ENCODE results near the gene POLR2M. TPM values are rescaled to one million over a fixed set of nuclear protein-coding genes. Genes with fewer than 3 reads are reported as not detected.

POLR2M gene
- total RNA-seq, 2 experiments from 2014 or later, result 66.5 to 70.4 TPM

GRCh38 chr15:57735431-57735830 is 28.9 kb downstream of the POLR2M start:
- no peak for ATAC-seq
- Mint-ChIP-seq H3K27me3 (no peaks in the 10 kb centered on the region), H3K36me3 (no peaks in the 10 kb centered on the region), H3K4me1 (peaks cover 4% of the 10 kb centered on the region), H3K27ac (no peak overlapping the region), H3K4me3 (no peak overlapping the region), H3K9me3 (ENCODE audit: low read depth) (peaks cover 2% of the 10 kb centered on the region)
- CTCF ChIA-PET, result interaction anchor here (1.3 to 1.5 kb wide), 2 partner anchors 11 to 14 kb away, joined by 3 read pairs; no protein-coding TSS in a partner anchor
- no peak for DNase-seq

- no peak for DNase-seq
- H3K4me1 Mint-ChIP-seq, result peaks cover 4% of the 10 kb centered on the region
- ATAC-seq, result no peak
- H3K27ac Mint-ChIP-seq, result no peak overlapping the region
- no peak overlapping the region for H3K4me3 Mint-ChIP-seq
- no peaks in the 10 kb centered on the region for H3K27me3 Mint-ChIP-seq
- no peaks in the 10 kb centered on the region for H3K36me3 Mint-ChIP-seq
- peaks cover 2% of the 10 kb centered on the region for H3K9me3 Mint-ChIP-seq (ENCODE audit: low read depth)
- CTCF ChIA-PET, result interaction anchor here (1.3 to 1.5 kb wide), 2 partner anchors 12 to 14 kb away, joined by 3 read pairs; no protein-coding TSS in a partner anchor
Measured at GRCh38 chr15:57735891-57736290, 29.4 kb downstream of the POLR2M start.

DNA sequence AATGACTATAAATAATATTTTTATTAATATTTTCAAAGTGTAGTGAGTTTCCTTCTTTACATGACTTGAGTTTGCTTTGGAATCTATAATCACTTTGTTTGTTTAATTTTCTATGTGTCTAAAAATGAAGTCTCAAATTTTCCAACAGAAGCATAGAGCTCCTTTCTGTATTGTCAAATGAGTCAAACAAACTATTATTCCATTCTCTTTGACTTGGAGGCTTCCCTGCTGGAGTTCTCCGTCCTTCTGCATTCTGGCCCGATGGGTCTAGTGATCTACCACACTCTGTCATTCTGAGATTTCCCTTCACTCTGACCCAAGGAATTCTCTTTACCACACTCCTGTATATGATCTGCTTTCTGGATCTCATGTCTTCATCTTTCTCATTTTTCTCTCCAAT is 30.1 kb downstream of the POLR2M start:
- DNase-seq (no peak), ATAC-seq (no peak)
- CTCF ChIA-PET, result interaction anchor here (1.5 to 1.9 kb wide), 2 partner anchors 10 to 15 kb away, joined by 3 to 5 read pairs; no protein-coding TSS in a partner anchor
- H3K27me3 Mint-ChIP-seq, result no peaks in the 10 kb centered on the region
- no peak overlapping the region for H3K4me3 Mint-ChIP-seq
- H3K4me1 Mint-ChIP-seq, result peaks cover 4% of the 10 kb centered on the region
- no peaks in the 10 kb centered on the region for H3K36me3 Mint-ChIP-seq
- H3K9me3 Mint-ChIP-seq (ENCODE audit: low read depth), result peaks cover 2% of the 10 kb centered on the region
- H3K27ac Mint-ChIP-seq, result no peak overlapping the region

DNA sequence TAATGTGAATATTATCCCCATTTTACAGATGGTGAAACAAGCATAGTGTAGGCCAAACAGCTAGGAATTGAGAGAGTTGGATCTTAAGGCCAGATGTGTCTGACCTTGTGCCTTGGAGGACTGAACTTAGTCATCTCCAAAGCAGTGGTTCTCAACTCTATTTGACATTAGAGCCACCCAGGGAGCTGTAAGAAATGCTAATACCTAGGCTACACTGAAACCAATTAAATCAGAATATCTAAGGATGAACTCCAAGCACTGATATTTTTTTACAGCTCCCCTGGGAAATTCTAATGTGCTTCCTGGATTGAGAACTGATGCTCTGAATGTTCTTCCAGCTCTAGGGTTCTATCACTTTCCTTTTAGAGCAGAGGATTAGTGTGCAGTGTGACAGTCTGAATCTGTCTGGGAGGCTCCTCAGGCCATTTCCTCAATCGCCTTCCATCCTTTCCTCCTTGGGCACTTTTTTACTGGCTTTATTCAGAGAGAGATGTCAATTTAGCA is 32.3 kb downstream of the POLR2M start:
- no peaks in the 10 kb centered on the region for H3K4me1 Mint-ChIP-seq
- no peak overlapping the region for H3K4me3 Mint-ChIP-seq
- DNase-seq (no peak), ATAC-seq (no peak)
- peaks cover 2% of the 10 kb centered on the region for H3K9me3 Mint-ChIP-seq (ENCODE audit: low read depth)
- H3K27me3 Mint-ChIP-seq, result no peaks in the 10 kb centered on the region
- CTCF ChIA-PET, result interaction anchor here (1.6 kb wide), 1 partner anchor 11 kb away, joined by 5 read pairs; no protein-coding TSS in a partner anchor
- no peaks in the 10 kb centered on the region for H3K36me3 Mint-ChIP-seq
- no peak overlapping the region for H3K27ac Mint-ChIP-seq

DNA sequence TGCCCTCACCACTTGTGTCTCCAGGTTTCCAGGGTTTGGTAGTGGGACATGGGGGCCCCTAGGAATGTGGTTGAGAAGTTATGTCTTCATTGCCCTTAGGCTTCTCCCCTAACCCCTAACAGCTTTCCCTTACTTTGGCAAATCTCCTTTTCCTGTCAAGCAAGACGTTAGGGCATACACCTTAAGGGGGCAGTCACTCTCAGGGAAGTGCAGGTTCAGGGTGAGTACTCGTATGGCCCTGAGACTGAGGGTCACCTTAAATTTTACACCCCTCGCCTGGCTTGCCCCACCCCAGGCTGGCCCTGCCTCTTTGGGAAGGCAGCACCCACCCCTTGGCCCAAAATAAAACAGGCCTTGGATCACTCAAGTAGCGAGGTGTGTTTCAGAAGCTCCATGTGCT is 33.5 kb downstream of the POLR2M start:
- no peaks in the 10 kb centered on the region for H3K27me3 Mint-ChIP-seq
- DNase-seq, result no peak
- H3K9me3 Mint-ChIP-seq (ENCODE audit: low read depth), result peaks cover 2% of the 10 kb centered on the region
- no peak overlapping the region for H3K27ac Mint-ChIP-seq
- no peaks in the 10 kb centered on the region for H3K36me3 Mint-ChIP-seq
- ATAC-seq, result no peak
- CTCF ChIA-PET, result interaction anchor here (0.9 to 1.6 kb wide), 2 partner anchors 10 to 129 kb away, joined by 4 to 5 read pairs; no protein-coding TSS in a partner anchor
- H3K4me1 Mint-ChIP-seq, result no peaks in the 10 kb centered on the region
- no peak overlapping the region for H3K4me3 Mint-ChIP-seq

DNA sequence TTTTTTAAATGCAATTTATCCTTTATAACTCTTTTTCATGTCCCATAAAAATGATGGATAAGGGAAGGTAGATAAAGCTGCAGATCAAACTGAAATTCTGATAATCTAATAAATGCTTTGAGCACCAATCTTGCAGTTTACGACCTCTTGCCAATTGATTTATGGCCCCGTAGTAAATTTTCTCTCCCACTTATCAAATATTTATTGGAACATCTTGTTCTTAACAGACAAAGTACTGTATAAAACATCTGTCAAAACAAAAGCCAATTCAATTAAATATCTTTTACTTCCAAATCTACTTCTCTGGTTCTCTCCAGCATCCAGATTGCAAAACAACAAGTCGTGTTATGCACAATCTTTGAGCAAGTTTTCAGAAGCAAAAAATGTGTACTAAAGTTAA is 34.6 kb downstream of the POLR2M start:
- CTCF ChIA-PET, result no interaction called here
- DNase-seq (no peak), ATAC-seq (no peak)
- H3K4me1 Mint-ChIP-seq, result no peaks in the 10 kb centered on the region
- no peaks in the 10 kb centered on the region for H3K36me3 Mint-ChIP-seq
- H3K27ac Mint-ChIP-seq, result no peak overlapping the region
- no peak overlapping the region for H3K4me3 Mint-ChIP-seq
- H3K9me3 Mint-ChIP-seq (ENCODE audit: low read depth), result peaks cover 2% of the 10 kb centered on the region
- no peaks in the 10 kb centered on the region for H3K27me3 Mint-ChIP-seq

- H3K27ac Mint-ChIP-seq, result no peak overlapping the region
- CTCF ChIA-PET, result interaction anchor here (0.7 to 2.1 kb wide), 6 partner anchors 8 to 328 kb away, joined by 3 to 7 read pairs (median 4); no protein-coding TSS in a partner anchor
- no peaks in the 10 kb centered on the region for H3K4me1 Mint-ChIP-seq
- H3K4me3 Mint-ChIP-seq, result no peak overlapping the region
- no peak for DNase-seq
- H3K36me3 Mint-ChIP-seq, result no peaks in the 10 kb centered on the region
- H3K27me3 Mint-ChIP-seq, result no peaks in the 10 kb centered on the region
- no peak for ATAC-seq
- H3K9me3 Mint-ChIP-seq (ENCODE audit: low read depth), result no peaks in the 10 kb centered on the region
Measured at GRCh38 chr15:57743424-57743823, 36.9 kb downstream of the POLR2M start.

DNA sequence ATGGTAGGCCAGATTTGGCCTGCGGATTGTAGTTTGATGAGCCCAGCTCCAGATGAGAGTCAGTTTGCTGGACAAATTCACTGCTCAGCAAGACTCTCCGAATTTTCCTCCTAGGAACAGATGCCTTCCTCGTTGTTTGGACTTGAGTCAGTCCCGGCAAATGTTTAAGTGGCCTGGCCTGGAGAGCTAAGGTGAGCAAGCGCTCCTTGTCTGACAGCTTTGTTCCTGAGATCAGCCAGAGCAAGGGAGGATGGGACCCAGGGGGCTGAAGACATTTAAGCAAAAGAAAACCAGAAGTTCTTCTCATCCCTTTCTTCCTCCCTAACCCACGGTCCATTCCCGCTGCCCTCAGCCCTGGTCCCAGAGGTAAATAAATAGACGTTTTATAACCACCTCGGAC is 40.3 kb downstream of the POLR2M start:
- Mint-ChIP-seq H3K4me3 (no peak overlapping the region), H3K27ac (no peak overlapping the region), H3K27me3 (peaks cover 2% of the 10 kb centered on the region), H3K9me3 (ENCODE audit: low read depth) (no peaks in the 10 kb centered on the region), H3K4me1 (no peaks in the 10 kb centered on the region), H3K36me3 (no peaks in the 10 kb centered on the region)
- CTCF ChIA-PET, result interaction anchor here (1.0 to 2.0 kb wide), 4 partner anchors 9 to 114 kb away, joined by 4 to 6 read pairs (median 4); no protein-coding TSS in a partner anchor
- no peak for DNase-seq
- no peak for ATAC-seq

GRCh38 chr15:57747206-57747896 is 40.8 kb downstream of the POLR2M start:
- CTCF ChIA-PET, result interaction anchor here (1.1 to 2.0 kb wide), 3 partner anchors 10 to 114 kb away, joined by 3 to 5 read pairs (median 4); no protein-coding TSS in a partner anchor
- ATAC-seq, result no peak
- Mint-ChIP-seq H3K4me1 (no peaks in the 10 kb centered on the region), H3K36me3 (no peaks in the 10 kb centered on the region), H3K27ac (no peak overlapping the region), H3K4me3 (no peak overlapping the region), H3K27me3 (peaks cover 2% of the 10 kb centered on the region), H3K9me3 (ENCODE audit: low read depth) (no peaks in the 10 kb centered on the region)
- peak; percentile 43 for DNase-seq

GRCh38 chr15:57751177-57751800 is 44.8 kb downstream of the POLR2M start:
- no peak overlapping the region for H3K27ac Mint-ChIP-seq
- ATAC-seq (no peak), DNase-seq (no peak)
- no peaks in the 10 kb centered on the region for H3K36me3 Mint-ChIP-seq
- no peaks in the 10 kb centered on the region for H3K4me1 Mint-ChIP-seq
- no peaks in the 10 kb centered on the region for H3K9me3 Mint-ChIP-seq (ENCODE audit: low read depth)
- H3K4me3 Mint-ChIP-seq, result no peak overlapping the region
- CTCF ChIA-PET, result interaction anchor here (0.7 to 3.9 kb wide), 17 partner anchors 8 to 963 kb away, joined by 3 to 35 read pairs (median 5); partner anchors contain the start of gene POLR2M
- peaks cover 2% of the 10 kb centered on the region for H3K27me3 Mint-ChIP-seq

GRCh38 chr15:57752436-57752835 is 45.9 kb downstream of the POLR2M start:
- Mint-ChIP-seq H3K4me1 (no peaks in the 10 kb centered on the region), H3K36me3 (no peaks in the 10 kb centered on the region), H3K27ac (no peak overlapping the region), H3K9me3 (ENCODE audit: low read depth) (no peaks in the 10 kb centered on the region), H3K4me3 (no peak overlapping the region), H3K27me3 (peaks cover 2% of the 10 kb centered on the region)
- ATAC-seq, result no peak
- no peak for DNase-seq
- CTCF ChIA-PET, result interaction anchor here (1.5 to 3.9 kb wide), 3 partner anchors 9 to 111 kb away, joined by 4 to 35 read pairs (median 6); no protein-coding TSS in a partner anchor

DNA sequence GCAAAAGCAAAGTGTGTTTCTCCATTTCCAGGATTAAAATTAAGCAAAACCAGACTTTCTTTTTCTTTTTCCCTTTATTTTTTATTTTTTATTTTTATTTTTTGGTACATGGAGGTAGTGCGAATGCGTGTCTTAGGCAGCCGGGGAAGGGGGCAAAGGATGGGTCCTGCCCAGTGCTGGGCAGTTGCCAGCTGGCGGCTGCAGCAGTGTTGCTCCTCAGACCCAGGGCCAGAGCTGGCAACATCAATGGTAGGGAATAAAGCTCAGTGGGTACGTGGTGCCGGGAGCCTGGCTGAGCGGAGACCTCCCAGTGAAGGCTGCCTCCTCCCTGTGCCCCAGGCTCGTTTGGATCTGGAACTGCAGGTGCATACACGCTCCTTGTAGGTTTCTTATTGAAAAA is 46.3 kb downstream of the POLR2M start:
- DNase-seq, result no peak
- no peaks in the 10 kb centered on the region for H3K4me1 Mint-ChIP-seq
- ATAC-seq, result no peak
- H3K27me3 Mint-ChIP-seq, result peaks cover 2% of the 10 kb centered on the region
- no peaks in the 10 kb centered on the region for H3K36me3 Mint-ChIP-seq
- H3K9me3 Mint-ChIP-seq (ENCODE audit: low read depth), result no peaks in the 10 kb centered on the region
- no peak overlapping the region for H3K27ac Mint-ChIP-seq
- CTCF ChIA-PET, result interaction anchor here (3.9 kb wide), 1 partner anchor 107 kb away, joined by 35 read pairs; no protein-coding TSS in a partner anchor
- no peak overlapping the region for H3K4me3 Mint-ChIP-seq

DNA sequence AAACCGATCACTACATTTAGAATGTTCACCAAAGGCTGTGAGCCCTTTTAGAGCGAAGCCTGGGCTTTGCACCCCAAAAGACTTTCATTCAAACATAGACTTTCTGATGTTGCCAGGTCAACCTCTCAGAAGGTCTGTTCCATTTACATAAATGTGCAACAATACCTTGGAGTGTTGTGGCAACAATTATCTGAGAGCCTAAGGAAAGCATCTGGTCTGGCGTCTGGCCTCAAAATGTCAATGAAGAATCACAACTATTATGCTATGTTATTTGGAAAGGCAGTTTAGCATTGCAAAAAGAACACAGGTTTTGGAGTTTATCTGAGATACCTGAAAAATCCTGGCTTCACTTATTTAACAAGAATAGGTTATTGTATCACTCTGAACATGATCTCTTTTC is 50.0 kb downstream of the POLR2M start:
- Mint-ChIP-seq H3K4me1 (no peaks in the 10 kb centered on the region), H3K9me3 (ENCODE audit: low read depth) (no peaks in the 10 kb centered on the region), H3K36me3 (no peaks in the 10 kb centered on the region), H3K27me3 (no peaks in the 10 kb centered on the region), H3K27ac (no peak overlapping the region), H3K4me3 (no peak overlapping the region)
- ATAC-seq (no peak), DNase-seq (no peak)
- CTCF ChIA-PET, result no interaction called here
